Midbrain (tissue), 1 donor: ENCODE measurements around the gene SIPA1L3.
"Not testable (repeated sequence)": the region's sequence is repeated elsewhere in the genome, so short reads cannot be mapped to it uniquely, and the experiment has no call there.

ENCODE experiments used
- DNase-seq: peaks from one replicate; lab custom pipeline; 2025; lab: John Stamatoyannopoulos, UW

The SIPA1L3 gene

DNA sequence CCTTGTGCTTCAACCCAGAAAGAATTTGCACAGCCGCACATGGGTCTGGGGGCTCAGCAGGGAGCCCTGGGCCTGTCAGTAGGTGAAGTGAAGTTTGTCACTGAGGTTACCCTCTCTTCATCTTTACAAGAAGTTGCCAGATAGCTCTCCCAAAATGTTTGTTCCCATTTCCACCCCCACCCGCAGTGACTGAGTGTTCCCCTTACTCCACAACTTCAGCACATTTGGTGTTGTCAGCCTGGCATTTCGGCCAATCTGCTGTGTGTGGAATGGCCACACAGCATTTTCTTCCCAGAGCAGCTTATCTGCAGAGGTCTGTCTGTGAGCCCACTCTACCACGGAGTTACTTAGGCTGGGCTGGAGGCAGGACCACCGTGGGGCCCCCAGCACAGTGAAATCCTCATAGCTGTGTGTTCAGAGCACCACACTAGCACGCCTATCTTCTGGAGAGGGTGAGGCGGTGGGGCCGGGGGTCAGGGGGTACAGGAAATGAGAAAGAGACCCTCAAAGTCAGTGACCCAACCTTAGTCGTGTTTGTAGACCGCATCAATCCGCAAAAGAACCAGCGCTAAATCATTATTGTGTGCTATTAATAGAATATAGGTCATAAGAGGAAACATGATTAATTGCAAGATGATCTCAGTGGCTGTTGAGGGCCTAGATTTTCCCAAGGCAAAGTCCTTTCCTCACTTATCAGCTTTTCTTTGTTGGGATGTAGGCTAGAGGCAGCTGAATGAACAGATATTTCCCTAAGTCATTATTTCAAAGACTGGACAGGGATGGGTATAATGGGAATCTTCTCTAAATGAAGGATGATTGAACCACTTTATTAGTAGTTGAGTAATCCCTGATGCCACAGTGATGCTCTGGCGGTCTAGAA is 116.0 kb downstream of the SIPA1L3 start:
- no peak for DNase-seq

DNA sequence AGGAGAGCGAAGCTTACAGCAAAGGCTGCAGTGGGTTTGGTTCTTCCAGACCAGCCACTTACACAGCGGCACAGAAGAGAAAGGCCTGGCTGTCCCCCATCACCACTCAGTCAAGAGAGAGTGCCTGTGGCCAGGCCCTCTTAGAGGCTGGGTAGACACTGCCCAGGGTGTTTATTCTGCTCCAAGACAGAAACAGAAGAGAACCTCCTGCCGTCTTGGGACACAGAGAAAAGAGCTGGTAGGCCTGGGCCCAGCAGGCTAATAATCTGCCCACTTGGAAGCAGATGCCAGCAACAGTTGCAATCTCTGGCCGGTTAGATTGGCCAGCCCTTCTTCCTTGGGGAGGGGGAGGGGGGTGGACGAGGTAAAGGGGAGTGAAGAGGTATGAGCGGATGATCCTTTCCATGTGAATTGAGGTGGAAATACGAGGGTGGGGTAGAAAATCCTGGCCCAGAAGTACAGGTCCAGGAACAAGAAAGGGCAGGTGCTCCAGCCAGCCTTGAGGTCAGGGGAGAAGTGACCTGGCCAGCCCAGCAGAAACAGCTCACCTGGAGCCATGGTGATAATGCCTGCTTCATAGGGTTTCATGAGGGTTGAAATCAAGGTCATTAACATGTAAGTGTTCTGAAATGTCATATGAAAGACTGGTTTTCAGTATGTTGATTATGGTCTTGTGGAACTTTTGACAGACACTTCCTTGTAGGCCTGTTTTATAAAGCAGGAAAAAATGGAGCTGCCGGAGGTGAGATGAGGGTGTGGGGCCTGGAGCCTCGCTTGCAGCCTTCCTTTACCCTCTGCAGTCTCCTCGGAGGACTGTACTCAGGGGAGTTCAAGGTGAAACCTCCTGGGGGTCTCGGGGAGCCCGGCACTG is 116.9 kb downstream of the SIPA1L3 start:
- no peak for DNase-seq

DNA sequence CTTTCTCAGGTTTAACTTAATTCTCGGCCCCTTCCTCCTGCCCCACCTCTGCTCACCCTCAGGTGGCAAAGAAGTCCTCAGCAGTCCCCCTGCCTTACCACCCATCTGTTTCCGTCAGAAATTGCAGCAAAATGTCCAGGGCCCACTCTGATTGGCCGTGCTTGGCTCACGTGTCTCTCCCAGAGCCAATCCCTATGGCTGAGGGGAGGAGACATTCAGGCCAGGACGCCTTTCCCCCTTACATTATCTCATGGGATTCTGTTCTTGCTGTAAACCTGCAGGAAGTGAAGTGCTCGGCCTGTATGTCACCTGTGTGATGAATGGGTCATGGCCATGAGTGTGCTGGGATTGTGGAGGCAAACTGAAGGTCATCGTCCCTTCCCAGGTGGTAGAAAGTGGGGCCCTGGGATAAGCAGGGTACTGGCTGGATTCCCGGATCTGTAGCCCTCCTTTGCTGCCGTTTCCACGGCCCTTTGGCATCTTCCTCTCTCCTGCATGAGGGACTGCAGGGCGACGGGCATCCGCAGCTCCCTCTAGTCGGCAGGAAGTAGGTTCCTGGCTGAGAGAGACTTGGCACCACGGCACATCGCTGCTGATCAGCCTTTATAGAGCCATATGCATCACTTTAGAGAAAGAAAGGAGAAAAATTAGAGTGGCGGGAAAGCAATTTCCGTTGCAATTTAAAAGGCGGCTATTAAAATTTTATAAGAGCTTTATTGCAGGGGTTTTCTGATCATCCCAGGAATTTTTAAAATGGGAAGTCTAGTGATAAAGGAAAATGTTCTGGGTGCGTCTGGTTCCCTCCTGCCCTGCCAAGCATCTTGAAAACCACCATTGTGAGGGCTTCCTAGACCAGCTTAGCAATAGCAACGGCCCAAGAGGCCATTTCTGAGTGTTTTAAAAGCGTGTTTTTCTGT is 118.2 kb downstream of the SIPA1L3 start:
- peak; percentile 19 for DNase-seq

DNA sequence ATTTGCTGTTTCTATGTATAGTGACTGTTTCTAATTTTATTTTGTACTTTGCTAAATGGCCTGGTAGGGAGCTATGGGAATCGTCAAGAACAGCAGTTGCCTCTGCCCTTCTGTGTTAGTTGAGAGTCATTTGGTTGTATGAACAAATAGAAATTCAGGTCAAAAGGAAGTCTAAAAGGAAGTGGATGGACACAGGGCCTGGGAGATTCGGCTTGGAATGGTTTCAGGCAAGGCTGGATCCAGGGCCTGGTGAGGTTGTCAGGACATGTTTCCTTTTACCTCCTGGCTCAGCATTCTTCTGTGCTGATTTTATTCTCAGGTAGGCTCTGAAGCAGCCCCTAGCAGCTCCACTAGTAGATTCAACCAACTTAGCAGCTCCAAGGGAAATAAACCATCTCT is 118.9 kb downstream of the SIPA1L3 start:
- no peak for DNase-seq

DNA sequence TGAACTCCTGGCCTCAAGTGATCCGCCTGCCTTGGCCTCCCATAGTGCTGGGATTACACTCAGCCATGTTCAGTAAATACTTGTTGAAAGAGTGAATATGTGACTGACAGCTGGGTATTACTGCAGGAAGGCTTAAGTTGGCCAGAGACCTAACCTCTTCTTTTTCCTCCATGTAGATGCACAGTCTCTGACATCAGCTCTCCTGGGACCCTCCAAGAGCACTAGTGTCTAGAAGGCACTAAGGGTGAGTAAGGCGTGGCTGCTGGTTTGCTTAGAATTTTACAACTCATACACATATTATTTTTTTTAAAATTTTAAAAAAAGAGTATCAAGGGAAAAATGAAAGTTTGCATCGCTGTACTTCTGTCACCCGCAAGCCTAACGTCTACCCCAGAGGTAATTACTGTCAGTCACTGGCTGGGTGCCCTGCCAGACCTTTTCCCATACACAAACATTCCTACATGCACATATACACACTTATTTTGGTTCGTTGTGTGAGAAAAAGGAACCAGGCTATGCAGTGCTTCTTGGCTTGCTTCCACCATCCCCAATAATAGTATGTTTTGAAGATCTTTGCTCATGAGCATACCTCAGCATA is 122.0 kb downstream of the SIPA1L3 start:
- DNase-seq: no peak

DNA sequence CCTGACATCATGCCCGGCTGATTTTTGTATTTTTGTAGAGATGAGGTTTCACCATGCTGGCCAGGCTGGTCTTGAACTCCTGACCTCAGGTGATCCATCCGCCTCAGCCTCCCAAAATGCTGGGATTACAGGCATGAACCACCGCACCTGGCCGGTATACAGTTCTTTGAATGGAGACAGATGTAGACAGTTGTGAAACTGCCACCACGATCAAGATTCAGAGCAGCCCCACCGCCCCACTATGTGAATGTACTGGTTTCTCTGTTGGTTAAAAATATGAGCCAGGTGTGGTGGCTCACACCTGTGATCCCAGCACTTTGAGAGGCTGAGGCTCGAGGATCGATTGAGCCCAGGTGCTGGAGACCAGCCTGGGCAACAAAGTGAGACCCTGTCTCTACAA is 123.0 kb downstream of the SIPA1L3 start:
- not testable (repeated sequence) for DNase-seq

DNA sequence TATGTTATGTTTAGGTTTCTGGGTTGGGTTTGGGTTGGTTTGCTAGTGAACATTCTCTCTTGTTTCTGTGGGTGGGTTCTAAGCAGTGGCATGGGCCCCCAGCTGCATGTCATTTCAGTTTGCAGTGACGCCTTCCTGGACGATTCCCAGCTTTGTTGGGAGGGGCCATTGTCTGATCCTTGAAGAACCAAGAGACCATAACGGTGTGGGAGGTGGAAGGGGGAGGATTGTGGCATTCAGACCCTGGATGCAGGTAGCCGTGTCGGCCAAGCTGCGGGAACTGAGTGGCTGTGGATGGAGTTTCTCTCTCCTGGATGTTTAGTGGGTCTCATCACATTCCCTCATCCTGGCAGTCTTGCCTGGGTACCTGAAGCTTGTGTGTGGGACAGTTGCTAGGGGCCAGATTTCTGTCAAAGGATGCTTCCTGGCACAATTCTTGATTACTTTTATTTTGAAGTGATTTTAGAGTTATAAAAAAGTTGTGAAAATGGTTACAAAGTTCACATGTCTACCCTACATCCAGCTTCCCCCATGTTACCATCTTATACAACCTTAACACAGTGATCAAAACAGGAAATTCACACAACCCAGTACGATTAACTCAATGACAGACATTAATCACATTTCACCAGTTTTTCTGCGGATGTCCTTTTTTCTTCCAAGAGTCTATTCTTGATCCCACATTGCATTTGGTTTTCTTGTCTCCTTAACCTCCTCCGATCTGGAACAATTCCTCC is 123.8 kb downstream of the SIPA1L3 start:
- no peak for DNase-seq

DNA sequence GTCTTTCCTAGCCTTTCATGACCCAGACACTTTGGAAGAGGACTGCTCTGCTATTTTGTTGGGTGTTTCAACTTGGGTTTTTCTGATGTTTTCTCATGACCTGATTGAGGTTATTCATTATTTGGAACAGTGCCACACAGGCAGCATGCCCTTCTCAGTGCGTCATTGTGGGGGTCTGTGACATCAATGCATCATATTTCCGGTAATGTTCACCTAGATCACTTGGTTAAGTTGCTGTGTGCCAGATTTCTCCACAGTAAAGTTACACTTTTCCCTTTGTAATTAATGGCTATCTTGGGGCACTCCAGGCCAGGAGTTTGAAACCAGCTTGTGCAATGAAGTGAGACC is 124.4 kb downstream of the SIPA1L3 start:
- no peak for DNase-seq

DNA sequence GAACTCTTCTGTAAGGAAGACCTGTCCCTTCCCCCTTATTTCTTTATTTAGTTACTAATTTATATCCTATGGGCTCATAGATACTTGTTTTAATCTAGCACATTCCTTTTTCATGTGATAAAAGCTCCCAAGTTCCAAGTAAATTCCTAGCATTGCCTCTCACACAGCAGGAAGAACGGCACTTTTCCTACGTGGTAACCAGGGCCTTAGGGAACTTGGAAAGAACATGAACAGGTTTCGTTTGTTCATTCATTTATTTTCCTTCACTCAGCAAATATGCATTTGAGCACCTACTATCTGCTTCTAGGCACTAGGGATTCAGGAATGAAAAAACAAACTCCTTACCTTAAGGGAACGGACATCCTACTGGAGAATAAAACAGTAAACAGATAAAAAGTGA is 125.1 kb downstream of the SIPA1L3 start:
- DNase-seq: no peak

DNA sequence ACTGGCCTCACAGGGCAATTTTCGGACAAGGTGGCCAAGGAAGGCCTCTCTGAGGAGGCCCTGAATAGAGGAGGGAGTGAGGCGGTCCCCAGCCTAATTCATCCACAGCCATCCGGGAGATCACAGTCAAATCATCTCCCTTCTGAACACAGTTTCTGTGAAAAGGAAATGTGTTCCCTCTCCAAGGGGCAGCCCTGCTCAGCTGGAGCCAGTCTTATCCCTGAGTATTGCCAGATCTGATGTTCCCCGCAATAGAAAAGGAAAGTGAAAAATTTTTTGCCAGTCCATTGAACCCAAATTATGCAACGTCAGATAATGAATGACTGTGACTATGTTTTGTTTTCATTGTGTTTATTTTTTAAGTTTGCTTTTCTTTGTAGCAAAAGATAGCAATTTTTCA is 125.9 kb downstream of the SIPA1L3 start:
- no peak for DNase-seq

DNA sequence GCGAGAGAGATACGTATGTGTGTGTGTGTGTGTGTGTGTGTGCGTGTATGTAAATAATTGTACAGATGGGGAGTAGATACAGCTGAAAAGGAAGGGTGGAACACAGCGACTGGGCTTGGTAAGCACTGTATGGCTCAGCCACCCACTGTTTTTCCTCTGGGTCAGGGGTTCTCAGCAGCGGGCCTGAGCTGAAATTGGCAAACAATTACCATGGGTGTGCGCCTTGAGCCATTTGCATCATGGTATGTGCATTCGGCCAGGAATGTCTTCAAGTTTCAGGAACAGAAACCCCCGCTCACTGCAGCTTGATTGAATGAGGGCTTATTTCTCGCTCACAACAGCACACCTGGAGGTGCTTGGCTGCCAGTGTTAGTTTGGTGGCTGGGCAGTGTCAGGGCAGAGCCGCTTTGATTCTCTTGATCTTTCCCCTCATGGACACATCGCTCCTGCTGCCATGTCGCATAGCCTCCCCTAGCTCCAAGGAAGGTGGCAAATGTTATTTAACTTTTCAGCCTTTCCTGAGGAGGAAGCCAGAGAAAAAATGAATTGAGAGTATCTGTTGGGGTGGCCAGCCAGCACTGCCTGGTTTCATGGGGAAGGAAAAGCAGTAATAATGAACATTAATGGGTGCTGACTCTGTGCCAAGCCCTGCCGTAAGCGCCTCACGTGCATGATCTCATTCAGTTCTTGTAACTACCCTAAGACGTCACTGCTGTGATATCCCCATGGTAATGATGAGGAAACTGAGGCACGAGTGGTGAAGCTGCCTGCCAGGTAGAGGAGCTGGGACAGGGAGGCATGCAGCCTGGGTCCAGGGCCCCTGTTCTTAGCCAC is 126.9 kb downstream of the SIPA1L3 start:
- DNase-seq: no peak

DNA sequence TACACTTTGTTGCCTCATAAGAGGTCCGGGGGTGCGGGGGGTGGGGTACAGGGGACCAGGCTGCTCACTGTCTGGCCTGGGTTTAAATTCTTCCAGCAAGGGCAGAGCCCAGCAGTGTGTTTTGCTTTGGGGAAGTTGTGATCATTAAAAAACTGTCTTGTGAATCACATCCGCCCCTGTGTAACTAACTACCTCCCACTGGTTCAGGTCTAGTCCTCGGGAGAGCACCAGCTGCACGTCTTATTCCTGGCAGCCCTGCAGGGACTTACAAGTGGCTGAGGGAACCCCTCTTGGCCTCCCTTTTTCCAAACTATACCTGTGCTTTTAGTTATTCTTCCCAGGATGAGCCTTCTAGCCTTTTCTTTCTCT is 127.5 kb downstream of the SIPA1L3 start:
- no peak for DNase-seq

DNA sequence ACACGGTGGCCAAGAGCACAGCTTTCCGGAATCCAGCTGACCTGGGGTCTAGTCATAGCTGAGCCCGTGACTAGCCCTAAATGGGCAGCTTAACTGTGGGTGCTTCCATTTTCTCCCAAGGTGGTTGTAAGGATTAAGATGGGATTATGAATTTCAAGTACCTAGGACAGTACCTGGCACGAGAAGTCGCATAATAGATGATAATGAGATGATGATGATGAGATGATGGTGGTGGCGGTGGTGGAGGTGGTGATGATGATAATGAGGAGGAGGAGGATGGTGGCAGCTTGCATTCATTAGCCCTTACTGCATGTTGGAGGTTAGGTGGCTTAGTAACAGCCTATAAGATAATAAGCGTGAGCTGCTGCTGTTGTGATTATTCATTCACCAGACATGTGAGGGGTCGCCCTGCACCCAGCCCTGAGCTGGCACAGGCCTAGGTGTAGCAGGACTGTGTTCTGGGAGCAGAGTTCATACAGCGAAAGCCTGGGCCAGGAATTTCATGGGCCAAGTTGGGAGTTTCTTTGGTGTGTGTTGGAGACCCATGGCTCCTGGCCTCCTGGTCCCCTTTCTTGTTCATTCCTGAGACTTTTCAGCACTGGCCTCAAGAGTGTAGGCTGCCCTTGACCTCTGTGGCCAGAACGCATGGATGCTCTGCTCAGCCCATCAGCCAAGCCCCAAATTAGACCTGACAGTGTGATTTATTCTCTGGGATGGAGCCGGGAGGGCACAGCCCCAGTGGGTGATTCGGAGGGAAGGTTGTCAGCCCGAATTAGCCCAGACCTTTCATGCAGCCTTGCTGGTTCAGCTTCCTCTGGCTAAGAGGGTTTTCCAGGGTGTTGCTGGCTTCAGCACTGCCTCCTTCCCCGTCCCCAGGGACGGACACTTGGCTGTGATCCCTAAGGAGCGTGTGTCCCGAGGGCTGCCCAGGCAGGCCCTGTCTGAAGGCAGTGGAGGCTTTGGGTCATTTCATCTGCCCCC is 128.8 kb downstream of the SIPA1L3 start:
- no peak for DNase-seq

DNA sequence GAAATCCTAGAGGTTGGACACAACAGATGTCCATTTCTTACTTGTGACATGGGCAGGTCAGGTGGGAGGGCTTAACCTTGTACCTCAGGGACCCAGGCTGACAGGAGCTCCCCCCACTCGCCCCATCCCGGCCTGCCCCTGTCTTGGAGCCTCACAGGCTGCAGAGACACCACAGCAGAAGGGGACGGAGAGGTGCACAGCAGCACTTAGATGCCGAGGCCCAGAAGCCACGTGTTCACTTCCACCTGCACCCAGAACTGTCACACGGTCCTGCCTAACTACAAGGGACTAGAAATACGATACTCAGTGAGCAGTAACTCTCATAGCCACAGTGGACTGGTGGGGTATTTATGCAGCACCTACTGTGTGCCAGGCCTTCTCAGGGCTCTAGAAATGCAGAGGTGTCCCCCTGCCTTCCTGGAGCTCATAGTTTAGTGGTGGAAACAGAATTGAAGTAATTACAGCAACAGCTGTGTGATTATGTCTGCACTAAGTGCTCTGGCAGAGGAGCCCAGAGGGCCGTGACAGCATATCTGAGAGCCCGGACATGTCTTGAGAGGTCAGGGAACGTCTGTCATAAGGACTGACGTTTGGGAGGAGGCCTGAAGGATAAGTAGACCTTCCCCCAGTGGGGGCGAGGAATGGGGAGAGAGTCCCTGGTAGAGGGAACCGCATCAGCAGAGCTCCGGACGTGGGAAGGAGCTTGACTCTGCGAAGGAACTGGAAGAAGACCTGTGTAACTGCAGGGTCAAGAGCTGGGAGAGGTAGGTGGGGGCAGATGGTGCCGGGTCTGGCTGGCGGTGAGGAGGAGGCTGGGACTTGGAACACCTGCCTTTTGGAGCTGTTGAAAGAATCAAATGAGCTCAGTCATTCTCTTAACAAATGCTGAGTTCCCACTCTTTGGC is 130.0 kb downstream of the SIPA1L3 start:
- DNase-seq: no peak

DNA sequence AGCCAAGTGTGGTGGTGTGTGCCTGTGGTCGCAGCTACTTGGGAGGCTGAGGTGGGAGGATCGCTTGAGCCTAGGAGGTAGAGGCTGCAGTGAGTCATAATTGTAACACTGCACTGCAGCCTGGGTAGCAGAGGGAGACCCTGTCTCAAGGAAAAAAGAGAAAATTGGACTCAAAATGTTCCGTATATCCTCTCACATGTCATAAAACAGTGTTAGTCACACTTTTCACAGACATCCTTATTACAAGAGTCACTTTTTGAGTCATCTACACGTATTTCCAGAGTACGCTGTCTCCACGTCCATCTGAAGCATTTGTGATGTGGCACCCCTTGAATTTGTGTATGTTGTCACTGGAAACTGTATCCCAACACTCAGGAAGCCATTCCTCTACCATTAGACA is 133.0 kb downstream of the SIPA1L3 start:
- no peak for DNase-seq

DNA sequence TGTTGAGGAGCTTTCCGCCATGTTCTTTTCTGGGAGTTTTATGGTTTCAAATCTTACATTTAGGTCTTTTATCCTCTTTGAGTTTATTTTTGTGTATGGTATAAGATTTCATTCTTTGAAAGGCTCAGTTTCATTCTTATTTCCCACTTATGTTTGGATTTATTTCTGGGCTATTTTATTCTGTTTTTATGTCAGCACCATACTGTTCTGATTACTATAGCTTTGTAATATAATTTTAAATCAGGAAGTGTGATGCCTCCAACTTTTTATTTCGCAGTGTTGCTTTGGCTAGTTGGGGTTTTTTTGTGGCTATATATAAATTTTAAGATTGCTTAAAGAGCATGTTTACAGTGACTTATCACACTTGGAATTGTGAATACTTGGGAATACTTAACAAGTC is 135.1 kb downstream of the SIPA1L3 start:
- no peak for DNase-seq

DNA sequence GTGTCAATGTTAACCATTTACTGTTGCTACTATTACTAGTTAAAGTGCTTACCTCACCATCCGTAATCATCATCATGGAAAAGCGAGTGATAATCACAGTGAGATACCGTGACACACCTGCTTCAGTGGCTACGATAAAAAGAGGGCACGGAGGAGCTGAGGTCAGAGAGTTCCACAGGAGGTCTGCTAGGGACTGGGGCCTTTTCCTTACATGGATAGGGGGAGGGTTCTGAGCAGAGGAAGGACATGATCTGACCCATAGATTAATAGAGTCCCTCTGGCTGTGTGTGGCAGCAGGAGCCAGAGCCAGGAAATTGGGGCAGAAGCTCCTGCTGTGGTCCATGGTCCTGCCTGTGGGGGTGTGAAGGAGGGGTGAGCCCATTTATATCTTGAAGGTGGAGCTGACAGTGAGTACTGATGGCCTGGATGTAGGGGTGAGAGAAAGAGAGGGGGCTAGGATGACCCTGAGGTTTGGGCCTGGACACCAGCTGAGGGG is 136.7 kb downstream of the SIPA1L3 start:
- DNase-seq: no peak
